Endothelial cell of umbilical vein (primary cell): ENCODE results near the gene BSG. TPM values are rescaled to one million over a fixed set of nuclear protein-coding genes. Genes with fewer than 3 reads are reported as not detected.

ENCODE experiments used
- BruUV-seq: library from RNA; stranded (reverse); fragments of 400-500 nt; replicated peaks from 2 replicates; lab custom pipeline; 2021; lab: Mats Ljungman, UMichigan
- CTCF ChIA-PET: fragments of 300-600, 350-600 bp; sonication (Branson Sonifier 250); formaldehyde crosslinking; loops from one replicate; lab custom pipeline; 2021; ENCODE audit warnings: antibody characterized with exemption, inconsistent platforms; lab: Charles Lee
- POLR2A ChIA-PET: fragments of 300-600, 350-600 bp; sonication (Branson Sonifier 250); formaldehyde crosslinking; loops from one replicate; lab custom pipeline; 2021; ENCODE audit warnings: antibody characterized with exemption, inconsistent platforms; lab: Charles Lee
- DNase-seq: peaks from one replicate; pipeline ENCODE4 v3.0.0-alpha.2; 2011; ENCODE audit warnings: low read depth, low spot score
- FAIRE-seq: peaks from 2 replicates; lab custom pipeline; 2011; peaks lifted over from hg19 to GRCh38; lab: Jason Lieb, UNC
- H2AFZ ChIP-seq: 2 replicates; pipeline ENCODE4 v1.6.0; 2012; ENCODE audit warnings: low read depth, low read length, control low read depth, inconsistent platforms
- H3K27ac ChIP-seq: 2 replicates; pipeline ENCODE4 v1.5.1; 2011; ENCODE audit warnings: low read depth, mild to moderate bottlenecking, control low read depth, low read length, moderate library complexity; ENCODE audit not compliant: insufficient read depth
- H3K27me3 ChIP-seq, 2 experiments: 2 replicates each; pipeline versions ENCODE4 v1.6.0 to v1.6.1; 2011; ENCODE audit warnings: low read length in 2 of 2, mixed read lengths in 1 of 2; ENCODE audit not compliant: control insufficient read depth in 2 of 2, insufficient read depth in 2 of 2
- H3K36me3 ChIP-seq, 2 experiments: 2 replicates in 1 of 2; 3 replicates in 1 of 2; pipeline ENCODE4 v1.5.1; 2011; ENCODE audit warnings: low read length in 2 of 2, mild to moderate bottlenecking in 1 of 2, moderate library complexity in 1 of 2; ENCODE audit not compliant: control insufficient read depth in 2 of 2, insufficient read depth in 2 of 2; ENCODE audit errors: extremely low read depth in 1 of 2
- H3K4me1 ChIP-seq: 3 replicates; pipeline ENCODE4 v1.5.1; 2011; ENCODE audit warnings: mild to moderate bottlenecking, low read length; ENCODE audit not compliant: control insufficient read depth, insufficient read depth; ENCODE audit errors: extremely low read depth
- H3K4me2 ChIP-seq: 2 replicates; pipeline ENCODE4 v1.6.1; 2011; ENCODE audit warnings: low read length, control low read depth, mixed read lengths; ENCODE audit not compliant: insufficient read depth
- H3K4me3 ChIP-seq, 3 experiments: fragments of 200-600 bp in 1 of 3; sonication (generic), shearing (Covaris generic) in 1 of 3; replicated peaks in 1 of 3; 2 replicates each; pipeline ENCODE4 v1.5.1; 2011 to 2016; ENCODE audit warnings: control low read depth in 3 of 3, low read length in 3 of 3, mild to moderate bottlenecking in 2 of 3, inconsistent platforms in 1 of 3, low read depth in 1 of 3, moderate library complexity in 1 of 3; ENCODE audit not compliant: insufficient read depth in 1 of 3
- H3K79me2 ChIP-seq: 2 replicates; pipeline ENCODE4 v1.6.0; 2012; ENCODE audit warnings: low read length, inconsistent platforms; ENCODE audit not compliant: control insufficient read depth, insufficient read depth
- H3K9ac ChIP-seq: replicated peaks from 2 replicates; pipeline ENCODE3; 2011; ENCODE audit warnings: low read length, control low read depth; ENCODE audit not compliant: insufficient read depth; ENCODE audit errors: extremely low read depth
- H3K9me1 ChIP-seq: replicated peaks from 3 replicates; pipeline ENCODE4 v1.6.0; 2011; ENCODE audit warnings: mild to moderate bottlenecking, low read length; ENCODE audit not compliant: control insufficient read depth, insufficient read depth; ENCODE audit errors: extremely low read depth
- H3K9me3 ChIP-seq: replicated peaks from 2 replicates; pipeline ENCODE4 v1.5.1; 2012; ENCODE audit warnings: low read length, inconsistent platforms; ENCODE audit not compliant: control insufficient read depth, insufficient read depth
- H4K20me1 ChIP-seq: replicated peaks from 2 replicates; pipeline ENCODE3; 2011; ENCODE audit warnings: mild to moderate bottlenecking, low read length; ENCODE audit not compliant: control insufficient read depth, insufficient read depth; ENCODE audit errors: extremely low read depth
- CTCF ChIP-seq, 2 donors: IDR thresholded peaks; 1 replicate in 1 of 2; 2 replicates in 1 of 2; pipeline ENCODE4 v1.5.1; 2011; ENCODE audit warnings: low read length in 2 of 2, mild to moderate bottlenecking in 2 of 2, moderate library complexity in 2 of 2, control low read depth in 1 of 2, inconsistent platforms in 1 of 2, low read depth in 1 of 2; ENCODE audit not compliant: insufficient read depth in 1 of 2; ENCODE audit errors: extremely low read depth in 1 of 2
- EZH2 ChIP-seq: IDR thresholded peaks from 2 replicates; pipeline ENCODE4 v1.6.1; 2012; ENCODE audit warnings: borderline replicate concordance, low read depth, mild to moderate bottlenecking, moderate library complexity, low read length, inconsistent platforms; ENCODE audit not compliant: severe bottlenecking
- FOS ChIP-seq: IDR thresholded peaks from 2 replicates; pipeline ENCODE4 v1.6.1; 2011; ENCODE audit warnings: mild to moderate bottlenecking, low read length, moderate library complexity, borderline replicate concordance; ENCODE audit not compliant: insufficient read depth
- GATA2 ChIP-seq: IDR thresholded peaks from 2 replicates; pipeline ENCODE4 v1.7.0; 2011; ENCODE audit warnings: low read depth, mild to moderate bottlenecking, moderate library complexity, mixed read lengths, low read length; ENCODE audit not compliant: insufficient read length, insufficient read depth
- JUN ChIP-seq: IDR thresholded peaks from 2 replicates; pipeline ENCODE4 v1.6.1; 2011; ENCODE audit warnings: borderline replicate concordance, low read depth; ENCODE audit not compliant: insufficient read length, insufficient read depth
- MYC ChIP-seq: IDR thresholded peaks from one replicate; pipeline ENCODE4 v1.6.1; 2011; ENCODE audit warnings: mild to moderate bottlenecking, low read depth, low read length
- POLR2A ChIP-seq: IDR thresholded peaks from 2 replicates; pipeline ENCODE4 v1.6.1; 2012; ENCODE audit warnings: low read depth, mild to moderate bottlenecking, control low read depth, low read length
- POLR2AphosphoS5 ChIP-seq: IDR thresholded peaks from 2 replicates; pipeline ENCODE4 v1.6.1; 2012; ENCODE audit warnings: low read depth, mild to moderate bottlenecking, control low read depth, low read length, moderate library complexity; ENCODE audit not compliant: insufficient read depth
- dilution Hi-C: fragments of 300-500 bp; cut with MboI; formaldehyde crosslinking; loops from one replicate; pipeline ENCODE4 v1.15.0; 2019; ENCODE audit warnings: low sequenced_read_pairs; ENCODE audit not compliant: extremely low pct_ligation_motif_present
- intact Hi-C: fragments of 100-400 bp; cut with micrococcal nuclease; formaldehyde crosslinking; loops from one replicate; pipeline ENCODE4 v1.10.0; 2022
- polyA plus RNA-seq, 4 experiments: library from polyadenylated mRNA; depleted of rRNA in 3 of 4; stranded (reverse) in 3 of 4; unstranded in 1 of 4; fragments of >200 nt; gene quantifications; 2 replicates each; pipeline versions ENCODE4 v1.2.1 to v1.2.3, GENCODE V29; 2011 to 2012; ENCODE audit warnings: missing spikeins in 1 of 4
- total RNA-seq: library from RNA; stranded (reverse); gene quantifications from 2 replicates; pipeline ENCODE4 v1.2.3, GENCODE V29; 2021
- TF ChIP-seq, protein P1 (sequence below): IDR thresholded peaks from 2 replicates; pipeline ENCODE4 v1.6.1; 2011; ENCODE audit not compliant: insufficient read depth, insufficient read length

Gene BSG
- total and polyA plus RNA-seq, 2 donors (not counting 3 experiments of a cell fraction or from before 2014, with no cell fraction given) = 485 to 661 TPM

- H3K9ac ChIP-seq = no peak overlapping the region
- peaks cover 37% of the 10 kb centered on the region for H3K79me2 ChIP-seq
- no peak overlapping the region for H2AFZ ChIP-seq
- POLR2A ChIA-PET = no interaction called here
- dilution Hi-C loops = no loop called here
- no peaks in the 10 kb centered on the region for H4K20me1 ChIP-seq
- no peak overlapping the region for H3K4me2 ChIP-seq
- intact Hi-C loops = no loop called here
- DNase-seq = no peak
- no peak overlapping the region for H3K27ac ChIP-seq
- H3K4me1 ChIP-seq = peaks cover 2% of the 10 kb centered on the region
- H3K9me1 ChIP-seq = no peaks in the 10 kb centered on the region
- no peak for FAIRE-seq
- peaks cover 5 to 33% of the 10 kb centered on the region in 2 experiments for H3K36me3 ChIP-seq
- BruUV-seq = no TSS peak
- H3K4me3 ChIP-seq = no peak overlapping the region
- no peak for TF ChIP-seq CTCF (IDR thresholded peaks at IDR 0.05; ENCODE audit: extremely low read depth in 1 of 2, insufficient read depth in 1 of 2, low read depth in 1 of 2, low read length in 2 of 2)
- no peak for TF ChIP-seq FOS
- no peak for TF ChIP-seq MYC
- TF ChIP-seq JUN = no peak
- TF ChIP-seq GATA2 = no peak
- no peak for TF ChIP-seq POLR2A
- no peak for TF ChIP-seq POLR2AphosphoS5
- TF ChIP-seq EZH2 = no peak
- TF ChIP-seq, protein P1, sequence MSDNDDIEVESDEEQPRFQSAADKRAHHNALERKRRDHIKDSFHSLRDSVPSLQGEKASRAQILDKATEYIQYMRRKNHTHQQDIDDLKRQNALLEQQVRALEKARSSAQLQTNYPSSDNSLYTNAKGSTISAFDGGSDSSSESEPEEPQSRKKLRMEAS = no peak
- CTCF ChIA-PET = interaction anchor here (0.6 to 1.6 kb wide), 2 partner anchors 23 to 153 kb away, joined by 4 to 5 read pairs; no protein-coding TSS in a partner anchor
- no peaks in the 10 kb centered on the region for H3K9me3 ChIP-seq
- H3K27me3 ChIP-seq = no peaks in the 10 kb centered on the region
These were observed 9.2 kb downstream of the BSG start for GRCh38 chr19:581399-582111.
